Stomach (tissue), 4 donors: ENCODE results near the gene HEPN1.

Source experiments
- POLR2A ChIP-seq, 4 donors: fragments of 450-650 bp; IDR thresholded peaks; one replicate each; pipeline ENCODE4 v1.6.1; 2016; ENCODE audit warnings: antibody characterized with exemption in 4 of 4, control low read depth in 2 of 4, mild to moderate bottlenecking in 1 of 4, moderate library complexity in 1 of 4
- TF ChIP-seq, protein P1 (sequence below), 7 experiments: fragments of 450-650 bp in 4 of 7; fragments of 200-600 bp in 3 of 7; sonication (generic) in 3 of 7; IDR thresholded peaks; one replicate each; pipeline ENCODE4 v1.5.1; 2016 to 2019; ENCODE audit warnings: antibody characterized with exemption in 7 of 7, control low read depth in 2 of 7, mild to moderate bottlenecking in 1 of 7

DNA sequence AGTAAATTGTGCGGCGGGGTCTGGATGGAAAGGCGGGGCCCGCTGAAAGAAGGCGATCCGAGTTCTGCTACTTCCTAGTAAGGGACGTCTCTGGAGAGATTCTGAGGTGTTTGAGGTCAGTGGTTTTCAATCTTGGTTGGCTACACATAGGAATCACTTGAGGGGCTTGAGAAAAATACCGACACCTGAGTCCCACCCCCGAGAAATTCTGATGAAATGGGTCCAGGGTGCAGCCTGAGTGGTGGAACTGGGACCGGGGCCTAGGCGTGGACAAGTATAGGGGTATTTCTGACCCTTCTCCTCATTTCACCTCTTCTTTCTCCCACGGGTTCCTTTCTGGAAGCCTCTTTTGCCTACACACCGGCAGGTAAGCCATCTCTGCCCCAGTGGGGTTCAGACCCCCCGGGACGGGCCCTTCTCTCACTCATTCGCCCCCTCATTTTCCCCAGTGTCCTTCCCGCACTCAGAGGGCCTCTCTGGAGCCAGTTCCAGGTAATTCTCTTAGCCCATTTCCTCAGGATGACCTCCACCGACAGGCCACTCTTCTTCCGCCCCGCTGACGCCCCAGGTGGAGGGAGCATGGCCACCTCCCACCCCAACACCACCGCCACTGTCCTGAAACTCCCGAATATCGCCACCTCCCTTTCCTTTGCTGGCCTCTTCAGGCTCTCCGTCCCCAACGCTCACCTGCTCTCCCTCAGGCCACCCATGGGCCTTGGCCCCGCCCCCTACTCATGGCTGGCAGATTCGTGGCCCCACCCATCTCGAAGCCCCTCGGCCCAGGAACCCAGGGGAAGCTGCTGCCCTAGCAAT, 42.0 kb upstream of the HEPN1 start:
- no peak for TF ChIP-seq POLR2A (IDR thresholded peaks at IDR 0.05)
- TF ChIP-seq, protein P1, sequence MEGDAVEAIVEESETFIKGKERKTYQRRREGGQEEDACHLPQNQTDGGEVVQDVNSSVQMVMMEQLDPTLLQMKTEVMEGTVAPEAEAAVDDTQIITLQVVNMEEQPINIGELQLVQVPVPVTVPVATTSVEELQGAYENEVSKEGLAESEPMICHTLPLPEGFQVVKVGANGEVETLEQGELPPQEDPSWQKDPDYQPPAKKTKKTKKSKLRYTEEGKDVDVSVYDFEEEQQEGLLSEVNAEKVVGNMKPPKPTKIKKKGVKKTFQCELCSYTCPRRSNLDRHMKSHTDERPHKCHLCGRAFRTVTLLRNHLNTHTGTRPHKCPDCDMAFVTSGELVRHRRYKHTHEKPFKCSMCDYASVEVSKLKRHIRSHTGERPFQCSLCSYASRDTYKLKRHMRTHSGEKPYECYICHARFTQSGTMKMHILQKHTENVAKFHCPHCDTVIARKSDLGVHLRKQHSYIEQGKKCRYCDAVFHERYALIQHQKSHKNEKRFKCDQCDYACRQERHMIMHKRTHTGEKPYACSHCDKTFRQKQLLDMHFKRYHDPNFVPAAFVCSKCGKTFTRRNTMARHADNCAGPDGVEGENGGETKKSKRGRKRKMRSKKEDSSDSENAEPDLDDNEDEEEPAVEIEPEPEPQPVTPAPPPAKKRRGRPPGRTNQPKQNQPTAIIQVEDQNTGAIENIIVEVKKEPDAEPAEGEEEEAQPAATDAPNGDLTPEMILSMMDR (IDR thresholded peaks at IDR 0.05), result no peak
